DND-41 (cell line): ENCODE results near the gene ARHGAP26.

ENCODE experiments used
- ATAC-seq: fragments of 200-7000 bp; cut with Tn5 transposase; 3 replicates; pipeline ENCODE4 v1.9.1; 2021; ENCODE audit warnings: low read depth; ENCODE audit not compliant: insufficient read depth
- DNase-seq: peaks from one replicate; pipeline ENCODE4 v3.0.0-alpha.2; 2020
- H2AFZ ChIP-seq: 2 replicates; pipeline ENCODE4 v1.6.0; 2012; ENCODE audit warnings: low read depth, low read length
- H3K27ac ChIP-seq: 2 replicates; pipeline ENCODE4 v1.5.1; 2012; ENCODE audit warnings: low read length, inconsistent platforms
- H3K27me3 ChIP-seq: fragments of 200-600 bp; sonication (generic); 2 replicates; pipeline ENCODE4 v1.6.0; 2012; ENCODE audit warnings: low read length, mild to moderate bottlenecking, inconsistent platforms; ENCODE audit not compliant: insufficient read depth, poor library complexity
- H3K36me3 ChIP-seq: 2 replicates; pipeline ENCODE4 v1.5.1; 2012; ENCODE audit warnings: low read length, inconsistent platforms; ENCODE audit not compliant: insufficient read depth
- H3K4me1 ChIP-seq: 2 replicates; pipeline ENCODE4 v1.5.1; 2012; ENCODE audit warnings: mild to moderate bottlenecking, low read length; ENCODE audit not compliant: insufficient read depth
- H3K4me2 ChIP-seq: 2 replicates; pipeline ENCODE4 v1.6.0; 2012; ENCODE audit warnings: mild to moderate bottlenecking, moderate library complexity, low read length, inconsistent platforms; ENCODE audit not compliant: insufficient read depth
- H3K4me3 ChIP-seq, 2 experiments: fragments of 200-600 bp in 1 of 2; shearing (Covaris generic) in 1 of 2; 2 replicates each; pipeline ENCODE4 v1.5.1; 2012 to 2016; ENCODE audit warnings: inconsistent platforms in 2 of 2, low read length in 2 of 2, mild to moderate bottlenecking in 2 of 2, low read depth in 1 of 2, moderate library complexity in 1 of 2
- H3K79me2 ChIP-seq: 2 replicates; pipeline ENCODE4 v1.6.0; 2012; ENCODE audit warnings: low read length, inconsistent platforms; ENCODE audit not compliant: insufficient read depth
- H3K9ac ChIP-seq: 2 replicates; pipeline ENCODE4 v1.6.0; 2012; ENCODE audit warnings: low read depth, mild to moderate bottlenecking, inconsistent platforms, low read length, moderate library complexity
- H3K9me3 ChIP-seq: 2 replicates; pipeline ENCODE4 v1.5.1; 2012; ENCODE audit warnings: low read length, moderate library complexity, mild to moderate bottlenecking, inconsistent platforms; ENCODE audit not compliant: insufficient read depth, severe bottlenecking
- H4K20me1 ChIP-seq: 2 replicates; pipeline ENCODE4 v1.6.0; 2012; ENCODE audit warnings: low read length; ENCODE audit not compliant: insufficient read depth
- CTCF ChIP-seq: IDR thresholded peaks from 2 replicates; pipeline ENCODE4 v1.5.1; 2012; ENCODE audit warnings: borderline replicate concordance, low read length, moderate library complexity, mild to moderate bottlenecking; ENCODE audit not compliant: poor library complexity, severe bottlenecking; ENCODE audit errors: extremely low read depth
- EZH2 ChIP-seq: IDR thresholded peaks from 3 replicates; pipeline ENCODE4 v1.6.1; 2012; ENCODE audit warnings: borderline replicate concordance, low read depth, mild to moderate bottlenecking, moderate library complexity, low read length, inconsistent platforms; ENCODE audit not compliant: severe bottlenecking

The ARHGAP26 gene

GRCh38 chr5:143074414-143074996 lies 304.3 kb downstream of the ARHGAP26 start:
- no peak overlapping the region for H2AFZ ChIP-seq
- no peaks in the 10 kb centered on the region for H3K9me3 ChIP-seq
- no peaks in the 10 kb centered on the region for H3K27me3 ChIP-seq
- H3K27ac ChIP-seq, result no peak overlapping the region
- TF ChIP-seq EZH2, result no peak
- TF ChIP-seq CTCF, result no peak
- no peaks in the 10 kb centered on the region for H3K4me1 ChIP-seq
- no peak for DNase-seq
- H3K79me2 ChIP-seq, result no peaks in the 10 kb centered on the region
- H3K36me3 ChIP-seq, result peaks cover 4% of the 10 kb centered on the region; the same call in 1 of the 2 replicates
- no peak overlapping the region for H3K4me2 ChIP-seq
- no peak overlapping the region for H3K9ac ChIP-seq
- H4K20me1 ChIP-seq, result no peaks in the 10 kb centered on the region
- ATAC-seq, result no peak
- H3K4me3 ChIP-seq, result no peak overlapping the region

GRCh38 chr5:143076377-143076776 lies 306.2 kb downstream of the ARHGAP26 start:
- no peak for TF ChIP-seq EZH2
- no peak for TF ChIP-seq CTCF
- no peak for ATAC-seq
- no peak overlapping the region for H3K9ac ChIP-seq

GRCh38 chr5:143077453-143078103 lies 307.4 kb downstream of the ARHGAP26 start:
- Histone ChIP-seq H4K20me1 (no peaks in the 10 kb centered on the region), H3K79me2 (no peaks in the 10 kb centered on the region), H3K4me1 (no peaks in the 10 kb centered on the region), H3K4me3 (no peak overlapping the region), H3K9ac (no peak overlapping the region), H3K9me3 (no peaks in the 10 kb centered on the region), H3K36me3 (no peaks in the 10 kb centered on the region), H2AFZ (no peak overlapping the region), H3K27ac (no peak overlapping the region), H3K27me3 (no peaks in the 10 kb centered on the region), H3K4me2 (no peak overlapping the region)
- ATAC-seq, result no peak
- TF ChIP-seq CTCF, result no peak
- no peak for DNase-seq

More at GRCh38 chr5:143076377-143076776, 306.2 kb downstream of the ARHGAP26 start:
- Histone ChIP-seq H3K36me3 (no peaks in the 10 kb centered on the region), H3K27ac (no peak overlapping the region), H3K79me2 (no peaks in the 10 kb centered on the region), H2AFZ (no peak overlapping the region), H3K4me2 (no peak overlapping the region), H3K4me1 (no peaks in the 10 kb centered on the region), H3K4me3 (no peak overlapping the region), H3K9me3 (no peaks in the 10 kb centered on the region), H4K20me1 (no peaks in the 10 kb centered on the region), H3K27me3 (no peaks in the 10 kb centered on the region)
- DNase-seq, result no peak

- Histone ChIP-seq H4K20me1 (no peaks in the 10 kb centered on the region), H3K79me2 (no peaks in the 10 kb centered on the region), H3K4me1 (no peaks in the 10 kb centered on the region), H2AFZ (no peak overlapping the region), H3K4me2 (no peak overlapping the region), H3K4me3 (no peak overlapping the region), H3K27me3 (no peaks in the 10 kb centered on the region), H3K9me3 (no peaks in the 10 kb centered on the region), H3K27ac (no peak overlapping the region), H3K36me3 (no peaks in the 10 kb centered on the region), H3K9ac (no peak overlapping the region)
- ATAC-seq (no peak), DNase-seq (no peak)
- TF ChIP-seq CTCF (no peak), EZH2 (no peak)
Observed at GRCh38 chr5:143078313-143078712, 308.1 kb downstream of the ARHGAP26 start.
